Left cardiac atrium (tissue), 4 donors: ENCODE data around the gene AHCY. TPM values are rescaled to one million over a fixed set of nuclear protein-coding genes. Genes with fewer than 3 reads are reported as not detected.
"Not testable (repeated sequence)": the region's sequence is repeated elsewhere in the genome, so short reads cannot be mapped to it uniquely, and the experiment has no call there.

Source experiments
- ATAC-seq, 2 donors: fragments of 200-7000 bp; cut with Tn5 transposase; one replicate each; pipeline ENCODE4 v1.9.1; 2020; ENCODE audit warnings: mild to moderate bottlenecking in 2 of 2, moderate library complexity in 2 of 2
- DNase-seq: peaks from one replicate; pipeline ENCODE4 v3.0.0-alpha.2; 2020
- intact Hi-C, 2 donors: fragments of 100-400 bp; cut with DNase I; formaldehyde crosslinking; loops; one replicate each; pipeline versions ENCODE4 v1.14.1 to v1.15.1; 2022 to 2023
- long read RNA-seq: library from polyadenylated mRNA; unstranded; transcript quantifications from one replicate; pipeline ENCODE4 v2.0.0, GENCODE V29; 2021
- total RNA-seq, 2 donors: library from RNA; stranded (reverse); fragmentation: NEBNext Ultra II Directional; extraction: Animal tissue kit (Norgen Biotek cat#: 25700); gene quantifications; one replicate each; pipeline ENCODE4 v1.2.1, GENCODE V29; 2021
- donor health status: DM: no; HTN: yes; CAD: no.
- donor health status: DM: no; HTN: yes; CAD: no; lungs with severe emphysema.
- donor health status: DM: yes; HTN: yes; CAD: no.
- donor health status: Dilated cardiomyopathy.

The AHCY gene
- 10 to 100 TPM; 49.2 to 50.5 TPM for total RNA-seq
- long read RNA-seq, transcript AHCY-201 (10 exons, 2,143 nt): major isoform, 87 of 111 reads
- long read RNA-seq, partial matches to known transcripts: 9 of 111 reads
- long read RNA-seq, other reads (novel, unspliced or antisense): 14 of 111 reads

GRCh38 chr20:34302723-34303533, at the start of gene AHCY:
Gene AHCY (minus strand): TSS chr20:34303355. CDS start chr20:34303270, 85 bp downstream.
- DNase-seq (peak; percentile 99), ATAC-seq (peak; percentile 96 to 99)
- intact Hi-C loops: no loop called here

GRCh38 chr20:34350095-34350494, 46.9 kb upstream of the AHCY start:
- intact Hi-C loops: no loop called here
- DNase-seq (no peak), ATAC-seq (no peak)

DNA sequence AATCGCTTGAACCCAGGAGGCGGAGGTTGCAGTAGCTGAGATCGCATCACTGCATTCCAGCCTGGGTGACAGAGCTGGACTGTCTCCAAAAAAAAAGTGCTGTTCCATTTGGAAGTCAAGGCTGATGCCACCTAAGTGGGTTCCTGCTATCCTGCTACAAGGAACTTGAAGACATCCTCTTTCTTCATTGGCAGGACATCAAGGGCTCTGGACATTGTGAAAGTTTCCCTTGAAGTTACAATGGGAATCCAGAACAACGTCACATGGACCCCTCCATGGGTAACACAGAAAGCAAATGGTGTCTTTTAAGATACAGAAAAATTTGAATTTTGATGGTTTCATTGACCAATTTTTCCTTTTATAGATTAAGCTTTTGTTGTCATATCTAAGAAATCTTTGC, 44.4 kb upstream of the AHCY start:
- ATAC-seq (no peak), DNase-seq (no peak)
- intact Hi-C loops: no loop called here

DNA sequence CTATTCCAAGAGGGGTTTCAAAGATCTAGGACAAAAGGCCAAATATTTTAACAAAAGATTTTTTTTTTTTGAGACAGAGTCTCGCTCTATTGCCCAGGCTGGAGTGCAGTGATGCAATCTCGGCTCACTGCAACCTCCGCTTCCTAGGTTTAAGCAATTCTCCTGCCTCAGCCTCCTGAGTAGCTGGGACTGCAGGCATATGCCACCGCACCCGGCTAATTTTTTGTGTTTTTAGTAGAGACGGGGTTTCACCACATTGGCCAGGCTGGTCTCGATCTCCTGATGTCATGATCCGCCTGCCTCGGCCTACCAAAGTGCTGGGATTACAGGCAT, 43.3 kb upstream of the AHCY start:
- ATAC-seq, DNase-seq, intact Hi-C loops: not testable (repeated sequence)

GRCh38 chr20:34345839-34346532, 42.8 kb upstream of the AHCY start:
- ATAC-seq, intact Hi-C loops, DNase-seq: not testable (repeated sequence)

- ATAC-seq (no peak), DNase-seq (no peak)
- intact Hi-C loops: no loop called here
Measured at GRCh38 chr20:34345402-34345736, 42.2 kb upstream of the AHCY start.

- DNase-seq (no peak), ATAC-seq (no peak)
- intact Hi-C loops: no loop called here
Measured at GRCh38 chr20:34344238-34344637, 41.1 kb upstream of the AHCY start.

DNA sequence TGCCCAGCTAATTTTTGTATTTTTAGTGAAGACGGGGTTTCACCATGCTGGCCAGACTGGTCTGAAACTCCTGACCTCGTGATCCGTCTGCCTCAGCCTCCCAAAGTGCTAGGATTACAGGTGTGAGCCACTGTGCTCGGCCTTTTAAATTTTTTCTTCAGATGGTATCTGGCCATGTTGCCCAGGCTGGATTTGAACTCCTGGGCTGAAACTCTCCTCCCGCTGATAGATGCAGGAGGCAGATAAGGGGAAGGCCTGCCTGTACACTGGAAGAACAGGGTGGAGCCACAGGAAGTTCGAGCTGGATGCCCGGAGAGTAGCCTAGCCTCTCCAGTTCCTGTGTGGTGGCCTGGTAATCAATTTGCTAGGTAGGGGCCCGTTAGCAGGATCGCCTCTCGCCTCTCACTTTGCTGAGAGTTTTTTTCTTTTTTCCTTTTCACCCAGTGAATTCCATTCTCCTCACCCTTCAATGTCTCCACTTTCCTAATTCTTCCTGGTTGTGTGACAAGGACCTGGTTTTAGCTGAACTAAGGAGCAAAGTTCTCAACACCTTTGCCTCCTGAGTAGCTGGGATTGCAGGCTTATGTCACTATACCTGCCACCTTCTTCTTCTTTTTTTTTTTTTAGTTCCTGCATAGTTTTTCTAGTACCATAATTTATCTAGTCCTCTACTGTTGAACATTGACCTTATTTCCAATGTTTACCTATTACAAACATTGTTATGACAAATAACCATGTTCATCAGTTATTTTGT, 40.5 kb upstream of the AHCY start:
- ATAC-seq (no peak), DNase-seq (no peak)
- intact Hi-C loops: no loop called here

GRCh38 chr20:34341199-34341598, 38.0 kb upstream of the AHCY start:
- DNase-seq, intact Hi-C loops, ATAC-seq: not testable (repeated sequence)

DNA sequence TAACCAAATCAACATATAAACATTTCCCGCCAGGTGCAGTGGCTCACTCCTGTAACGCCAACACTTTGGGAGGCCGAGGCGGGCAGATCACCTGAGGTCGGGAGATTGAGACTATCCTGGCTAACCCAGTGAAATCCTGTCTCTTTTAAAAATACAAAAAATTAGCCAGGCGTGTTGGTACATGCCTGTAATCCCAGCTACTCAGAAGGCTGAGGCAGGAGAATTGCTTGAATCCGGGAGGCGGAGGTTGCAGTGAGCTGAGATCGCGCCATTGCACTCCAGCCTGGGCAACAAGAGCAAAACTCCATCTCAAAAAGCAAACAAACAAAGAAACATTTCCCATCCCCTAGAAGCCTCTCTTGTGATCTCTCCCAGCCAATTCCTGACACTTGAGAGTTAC, 37.6 kb upstream of the AHCY start:
- DNase-seq, intact Hi-C loops, ATAC-seq: not testable (repeated sequence)

DNA sequence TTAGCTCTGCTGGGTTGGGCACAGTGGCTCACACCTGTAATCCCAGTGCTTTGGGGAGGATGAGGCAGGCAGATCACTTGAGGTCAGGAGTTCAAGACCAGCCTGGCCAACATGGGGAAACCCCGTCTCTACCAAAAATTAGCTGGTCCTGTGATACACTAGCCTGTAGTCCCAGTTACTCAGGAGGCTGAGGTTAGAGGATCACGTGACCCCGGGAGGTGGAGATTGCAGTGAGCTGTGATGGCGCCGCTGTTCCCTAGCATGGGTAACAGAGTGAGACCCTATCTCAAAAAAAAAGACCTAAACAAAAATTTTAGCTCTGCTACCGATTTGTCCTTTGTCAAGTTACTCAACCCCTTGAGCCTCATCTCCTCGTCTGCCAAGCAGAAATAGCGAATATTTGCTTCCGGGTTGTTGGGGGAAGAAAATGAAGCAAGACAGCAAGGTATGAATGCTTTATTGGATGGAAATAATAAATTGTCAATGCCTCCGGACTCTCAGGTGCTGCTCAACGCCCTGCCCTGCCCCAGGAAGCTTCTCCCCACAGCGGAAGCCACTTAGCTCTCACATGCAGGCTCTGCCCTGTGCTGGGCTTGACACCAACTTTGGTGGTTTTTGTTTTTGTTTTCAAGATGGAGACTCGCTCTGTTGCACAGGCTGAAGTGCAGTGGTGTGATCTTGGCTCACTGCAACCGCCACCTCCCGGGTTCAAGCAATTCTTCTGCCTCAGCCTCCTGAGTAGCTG, 35.0 kb upstream of the AHCY start:
- intact Hi-C loops: no loop called here
- no peak for ATAC-seq

DNA sequence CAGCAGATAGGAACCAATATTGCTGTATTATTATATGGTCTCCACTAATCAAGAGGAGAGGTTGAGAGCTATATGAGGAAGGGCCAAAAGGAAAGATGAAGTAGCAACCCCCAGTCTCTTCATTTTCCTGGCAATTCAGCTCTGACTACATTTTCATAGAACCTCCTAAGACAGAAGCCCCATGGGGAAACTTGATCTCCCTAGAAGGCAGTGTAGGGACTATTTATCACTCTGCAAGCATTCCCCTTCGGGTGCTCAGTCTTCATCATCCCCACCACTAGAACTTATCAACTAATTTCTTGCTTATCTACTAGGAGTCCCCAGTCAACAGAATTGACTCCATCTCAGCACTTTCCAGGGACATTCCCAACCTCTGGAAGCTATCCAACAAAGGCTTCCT, 34.4 kb upstream of the AHCY start:
- intact Hi-C loops: no loop called here
- DNase-seq (no peak), ATAC-seq (no peak)

More for the DNA sequence above, 35.0 kb upstream of the AHCY start:
- no peak for DNase-seq

GRCh38 chr20:34334654-34335407, 31.7 kb upstream of the AHCY start:
- peak in 1 of 2 donors; percentile 41 for ATAC-seq
- intact Hi-C loops: no loop called here
- DNase-seq: peak; percentile 26

- ATAC-seq (no peak), DNase-seq (no peak)
- intact Hi-C loops: no loop called here
Measured at GRCh38 chr20:34333786-34334185, 30.6 kb upstream of the AHCY start.

DNA sequence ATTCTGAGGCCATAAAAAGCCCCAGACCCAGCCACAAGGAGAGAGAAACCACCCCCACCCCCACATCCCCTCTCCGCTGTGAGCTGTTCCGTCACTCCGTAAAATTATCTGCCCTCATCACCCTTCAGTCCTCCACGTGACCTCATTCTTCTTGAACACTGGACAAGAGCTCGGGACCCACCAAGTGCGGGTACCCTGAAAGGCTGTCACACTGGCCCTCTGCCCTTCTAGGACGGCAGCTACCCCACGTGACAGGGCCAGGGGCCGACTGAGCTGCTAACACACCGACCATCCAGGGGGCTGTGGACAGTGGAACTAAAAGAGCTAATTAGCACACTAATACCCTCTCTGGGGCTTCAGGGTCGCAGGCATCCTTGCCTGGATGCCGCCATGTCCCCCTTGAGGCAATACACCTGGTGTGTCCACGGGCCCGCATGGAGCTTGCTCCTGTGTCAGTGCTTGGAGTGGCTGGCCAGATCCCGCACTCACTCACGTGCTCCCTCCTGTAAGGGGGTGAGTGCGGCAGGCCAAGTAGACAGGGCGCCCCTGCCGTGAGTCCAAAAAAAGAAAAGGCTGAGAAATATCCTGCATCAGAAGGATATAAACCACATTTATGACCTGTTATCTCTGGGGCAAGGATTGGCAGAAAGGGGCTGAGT, 29.2 kb upstream of the AHCY start:
- intact Hi-C loops: no loop called here
- DNase-seq (no peak), ATAC-seq (no peak)

DNA sequence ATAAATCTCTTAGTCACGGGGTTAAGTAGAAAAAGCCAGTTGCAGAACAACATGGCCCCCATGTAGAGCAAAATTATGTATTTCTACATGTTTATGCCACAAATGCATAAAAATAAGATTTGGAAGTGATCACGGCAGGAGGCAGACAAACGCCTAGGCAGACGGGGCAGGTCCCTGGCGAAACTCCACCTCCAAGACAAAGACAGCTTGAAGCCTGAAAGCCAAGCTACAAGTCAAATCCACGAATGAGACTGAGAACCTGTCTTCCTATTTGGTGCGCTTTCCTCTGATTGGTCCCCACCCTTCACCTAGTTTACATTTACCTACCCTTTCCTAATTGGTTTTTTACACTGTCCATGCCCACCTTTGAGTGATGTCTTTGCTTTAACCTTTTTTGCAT, 28.7 kb upstream of the AHCY start:
- no peak for DNase-seq
- ATAC-seq: no peak
- intact Hi-C loops: no loop called here

DNA sequence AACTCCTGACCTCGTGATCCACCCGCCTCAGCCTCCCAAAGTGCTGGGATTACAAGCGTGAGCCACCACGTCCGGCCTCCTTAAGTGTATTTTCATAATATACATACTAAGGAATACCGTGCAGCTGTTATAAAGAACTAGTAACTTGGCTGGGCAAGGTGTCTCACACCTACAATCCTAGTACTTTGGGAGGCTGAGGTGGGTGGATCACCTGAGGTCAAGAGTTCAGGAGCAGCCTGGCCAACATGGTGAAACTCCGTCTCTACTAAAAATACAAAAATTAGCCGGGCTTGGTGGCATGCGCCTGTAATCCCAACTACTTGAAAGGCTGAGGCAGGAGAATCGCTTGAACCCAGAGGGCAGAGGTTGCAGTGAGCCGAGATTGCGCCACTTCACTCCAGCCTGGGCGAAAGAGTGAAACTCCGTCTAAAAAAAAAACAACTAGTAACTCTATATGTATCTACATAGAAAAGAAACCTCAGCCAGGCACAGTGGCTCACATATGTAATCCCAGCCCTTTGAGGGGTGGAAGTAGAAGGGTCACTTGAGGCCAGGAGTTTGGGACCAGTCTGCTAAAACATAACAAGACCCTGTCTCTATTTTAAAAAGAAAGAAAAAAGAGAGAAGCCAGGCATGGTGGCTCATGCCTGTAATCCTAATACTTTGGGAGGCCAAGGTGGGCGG, 27.8 kb upstream of the AHCY start:
- ATAC-seq, DNase-seq, intact Hi-C loops: not testable (repeated sequence)
